NCI-H2107 (cell line): Measurements from ENCODE around the gene SELL.
"Not testable (repeated sequence)": the region's sequence is repeated elsewhere in the genome, so short reads cannot be mapped to it uniquely, and the experiment has no call there.

Source experiments
- DNase-seq: peaks from one replicate; lab custom pipeline; 2025; lab: John Stamatoyannopoulos, UW

Gene SELL

DNA sequence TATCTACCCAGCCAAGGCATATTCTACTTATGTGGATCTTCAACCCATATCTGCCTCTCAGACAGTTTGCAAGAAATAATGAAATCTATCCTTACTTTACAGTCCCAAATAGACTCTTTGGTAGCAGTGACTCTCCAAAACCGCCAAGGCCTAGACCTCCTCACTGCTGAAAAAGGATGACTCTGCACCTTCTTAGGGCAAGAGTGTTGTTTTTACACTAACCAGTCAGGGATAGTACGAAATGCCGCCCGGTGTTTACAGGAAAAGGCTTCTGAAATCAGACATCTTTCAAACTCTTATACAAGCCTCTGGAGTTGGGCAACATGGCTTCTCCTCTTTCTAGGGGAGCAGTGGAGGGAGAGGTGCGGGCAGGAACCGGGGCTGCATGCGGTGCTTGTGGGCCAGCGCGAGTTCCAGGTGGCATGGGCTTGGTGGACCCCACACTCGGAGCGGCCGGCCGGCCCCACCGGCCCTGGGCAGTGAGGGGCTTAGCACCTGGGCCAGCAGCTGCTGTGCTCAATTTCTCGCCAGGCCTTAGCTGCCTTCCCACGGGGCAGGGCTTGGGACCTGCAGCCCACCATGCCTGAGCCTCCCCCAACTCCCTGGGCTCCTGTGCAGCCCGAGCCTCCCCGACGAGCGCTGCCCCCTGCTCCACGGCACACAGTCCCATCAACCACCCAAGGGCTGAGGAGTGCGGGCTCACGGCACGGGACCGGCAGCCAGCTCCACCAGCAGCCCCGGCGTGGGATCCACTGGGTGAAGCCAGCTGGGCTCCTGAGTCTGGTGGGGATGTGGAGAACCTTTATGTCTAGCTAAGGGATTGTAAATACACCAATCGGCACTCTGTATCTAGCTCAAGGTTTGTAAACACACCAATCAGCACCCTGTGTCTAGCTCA, 43.5 kb downstream of the SELL start:
- DNase-seq = not testable (repeated sequence)

DNA sequence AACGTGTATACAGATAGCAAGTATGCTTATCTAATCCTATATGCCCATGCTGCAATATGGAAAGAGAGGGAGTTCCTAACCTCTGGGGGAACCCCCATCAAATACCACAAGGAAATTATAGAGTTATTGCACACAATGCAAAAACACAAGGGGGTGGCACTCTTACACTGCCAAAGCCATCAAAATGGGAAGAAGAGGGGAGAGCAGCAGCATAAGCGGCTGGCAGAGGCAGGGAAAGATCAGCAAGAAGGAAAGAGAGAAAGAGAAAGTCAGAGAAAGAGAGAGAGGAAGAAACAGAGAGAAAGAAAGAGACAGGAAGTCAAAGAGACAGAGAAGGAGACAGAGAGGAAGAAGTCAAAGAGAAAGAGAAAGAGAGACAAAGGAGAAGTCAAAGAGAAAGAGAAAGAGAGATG, 44.2 kb downstream of the SELL start:
- DNase-seq = not testable (repeated sequence)

DNA sequence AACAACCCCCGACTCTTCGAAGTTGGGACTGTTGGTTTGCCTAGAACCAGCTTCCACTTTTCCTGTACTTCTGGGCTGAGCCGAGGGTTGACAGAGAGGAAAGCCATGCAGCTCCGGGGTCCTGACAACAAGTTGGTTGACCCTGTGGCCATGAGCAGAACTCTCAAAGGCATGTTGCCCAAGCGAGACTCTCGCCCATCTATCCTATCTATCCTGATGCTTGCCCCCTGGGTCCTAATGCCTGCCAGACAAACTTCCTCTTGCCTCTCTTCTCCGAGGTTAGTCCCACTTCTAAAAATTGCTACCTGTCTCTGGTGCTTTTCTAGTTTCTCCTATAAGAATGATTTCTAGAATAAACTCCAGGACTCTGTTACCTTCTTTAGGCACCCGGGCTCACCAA, 48.7 kb downstream of the SELL start:
- DNase-seq = not testable (repeated sequence)

DNA sequence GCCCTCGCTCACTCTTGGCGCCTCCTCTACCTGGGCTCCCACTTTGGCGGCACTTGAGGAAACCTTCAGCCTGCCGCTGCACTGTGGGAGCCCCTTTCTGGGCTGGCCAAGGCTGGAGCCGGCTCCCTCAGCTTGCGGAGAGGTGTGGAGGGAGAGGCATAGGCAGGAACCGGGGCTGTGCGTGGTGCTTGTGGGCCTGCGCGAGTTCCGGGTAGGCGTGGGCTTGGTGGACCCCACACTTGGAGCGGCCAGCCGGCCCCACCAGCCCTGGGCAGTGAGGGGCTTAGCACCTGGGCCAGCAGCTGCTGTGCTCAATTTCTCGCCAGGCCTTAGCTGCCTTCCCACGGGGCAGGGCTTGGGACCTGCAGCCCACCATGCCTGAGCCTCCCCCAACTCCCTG, 50.4 kb downstream of the SELL start:
- DNase-seq = not testable (repeated sequence)

DNA sequence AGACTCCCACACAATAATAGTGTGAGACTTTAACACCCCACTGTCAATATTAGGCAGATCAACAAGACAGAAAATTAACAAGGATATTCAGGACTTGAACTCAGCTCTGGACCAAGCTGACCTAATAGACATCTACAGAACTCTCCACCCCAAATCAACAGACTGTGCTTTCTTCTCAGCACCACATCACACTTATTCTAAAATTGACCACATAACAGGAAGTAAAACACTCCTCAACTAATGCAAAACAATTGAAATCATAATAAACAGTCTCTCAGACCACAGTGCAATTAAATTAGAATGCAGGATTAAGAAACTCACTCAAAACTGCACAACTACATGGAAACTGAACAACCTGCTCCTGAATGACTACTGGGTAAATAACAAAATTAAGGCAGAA, 52.6 kb downstream of the SELL start:
- not testable (repeated sequence) for DNase-seq

DNA sequence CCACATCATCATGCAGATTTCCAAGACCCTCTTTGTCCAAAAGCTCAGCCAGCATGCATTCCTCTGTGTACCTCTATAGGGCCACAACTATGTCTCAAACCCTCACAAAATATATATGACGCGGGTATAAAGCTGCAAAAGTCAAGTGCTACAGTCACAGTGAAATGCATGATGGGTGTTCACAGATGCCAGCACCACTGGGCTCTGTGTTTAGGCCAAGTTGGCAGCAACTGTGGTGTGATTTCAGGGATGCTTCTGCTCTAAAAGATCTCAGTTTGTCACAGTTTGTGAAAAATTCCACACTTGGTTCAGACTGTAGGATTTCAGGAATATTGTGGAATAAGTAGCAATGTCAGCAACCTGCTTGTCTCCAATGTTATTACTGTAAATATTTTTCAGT, 57.5 kb downstream of the SELL start:
- no peak for DNase-seq

DNA sequence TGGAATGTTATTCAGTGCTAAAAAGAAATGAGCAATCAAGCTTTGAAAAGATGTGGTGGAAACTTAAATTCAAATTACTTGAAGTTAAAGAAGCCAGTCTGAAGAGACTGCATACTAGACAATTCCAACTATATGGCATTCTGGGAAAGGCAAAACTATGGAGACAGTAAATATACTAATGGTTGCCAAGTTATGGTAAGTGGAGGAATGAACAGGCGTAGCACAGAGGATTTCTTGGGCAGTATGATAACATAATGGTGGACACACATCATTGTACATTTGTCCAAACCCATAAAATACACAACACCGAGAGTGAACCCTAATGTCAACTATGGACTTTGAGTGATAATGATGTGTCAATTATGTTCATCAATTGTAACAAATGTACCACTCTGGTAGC, 60.4 kb downstream of the SELL start:
- no peak for DNase-seq

DNA sequence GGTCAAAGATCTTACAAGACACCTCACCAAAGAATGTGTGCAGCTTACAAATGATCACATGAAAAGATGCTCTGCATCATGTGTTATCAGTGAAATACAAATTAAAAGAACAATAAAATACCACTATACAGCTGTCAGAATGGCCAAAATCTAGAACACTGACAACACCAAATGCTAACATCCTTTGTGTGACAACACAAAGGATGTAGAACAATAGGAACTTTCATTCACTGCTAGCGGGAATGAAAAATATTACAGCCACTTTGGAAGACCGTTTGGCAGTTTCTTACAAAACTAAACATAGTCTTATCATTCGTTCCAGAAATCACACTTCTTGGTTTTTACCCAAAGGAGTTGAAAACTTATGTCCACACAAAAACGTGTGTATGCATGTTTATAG, 60.9 kb downstream of the SELL start:
- DNase-seq = no peak

DNA sequence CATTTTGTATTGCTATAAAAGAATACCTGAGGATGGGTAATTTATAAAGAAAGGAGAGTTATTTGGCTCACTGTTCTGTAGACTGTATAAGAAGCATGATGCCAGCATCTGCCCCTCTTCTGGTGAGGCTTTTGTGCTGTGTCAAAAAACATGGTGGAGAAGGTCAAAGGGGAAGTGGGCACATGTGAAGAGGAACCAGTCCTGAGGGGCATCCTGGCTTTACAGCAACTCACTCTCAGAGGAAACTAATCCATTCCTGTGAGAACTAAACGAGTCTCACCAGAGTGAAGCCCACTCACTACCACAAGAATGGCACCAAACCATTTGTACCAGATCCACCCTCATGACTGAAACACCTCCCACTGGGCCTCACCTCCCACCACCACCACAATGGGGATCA, 62.7 kb downstream of the SELL start:
- DNase-seq = no peak

DNA sequence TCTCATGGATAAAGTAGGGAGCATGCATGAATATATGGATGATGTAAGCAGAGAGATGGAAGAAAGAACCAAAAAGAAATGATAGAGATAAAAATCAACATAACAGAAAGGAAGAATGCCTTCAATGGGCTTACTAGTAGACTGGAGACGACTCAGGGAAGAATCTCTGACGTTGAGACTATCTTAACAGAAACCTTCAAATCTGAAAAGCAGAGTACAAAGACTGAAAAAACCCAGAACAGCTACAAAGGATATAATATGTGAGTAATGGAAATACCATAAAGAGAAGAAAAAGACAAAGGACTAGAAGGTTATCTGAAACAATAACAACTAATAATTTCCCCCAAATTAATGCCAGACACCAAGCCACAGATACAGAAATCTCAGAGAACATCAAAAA, 63.2 kb downstream of the SELL start:
- DNase-seq = no peak

DNA sequence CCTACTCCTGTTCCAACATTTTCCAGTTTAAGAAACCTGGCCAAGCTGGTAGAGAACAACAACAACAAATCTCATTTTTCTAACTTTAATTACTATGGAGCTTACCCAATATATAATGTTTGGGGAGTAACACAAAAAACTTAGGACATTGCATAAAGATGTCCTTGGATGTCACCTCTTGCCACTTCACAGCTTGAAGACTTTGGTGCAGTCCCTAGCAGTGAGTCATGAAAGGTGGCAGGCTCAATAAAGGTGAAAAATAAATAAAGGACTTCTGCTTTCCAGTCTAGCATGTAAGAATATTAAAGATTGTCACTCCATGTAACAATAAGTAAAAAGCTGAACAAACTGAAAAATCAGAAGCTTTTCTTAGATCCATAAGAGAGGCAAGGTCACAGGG, 63.9 kb downstream of the SELL start:
- no peak for DNase-seq

DNA sequence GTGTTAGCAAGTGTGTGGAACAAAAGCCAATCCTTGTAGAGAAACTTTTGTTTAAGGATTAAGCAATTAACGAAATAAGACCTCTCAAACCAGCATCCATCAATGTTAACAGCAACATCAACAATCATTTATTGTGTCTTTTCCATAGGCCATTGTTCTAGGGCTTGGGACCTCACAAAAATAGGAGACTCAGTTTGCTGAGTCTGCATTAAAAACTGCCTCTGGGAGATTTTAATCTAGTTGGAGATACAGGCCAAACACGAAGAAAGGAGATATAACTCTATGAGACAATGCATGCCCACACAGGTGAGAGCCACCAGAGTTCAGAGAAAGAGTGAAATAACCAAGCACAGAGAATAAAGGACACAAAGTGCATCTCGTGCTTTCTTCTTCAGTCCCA, 67.1 kb downstream of the SELL start:
- no peak for DNase-seq
